Measurements from ENCODE around the gene SENP1. TPM values are rescaled to one million over a fixed set of nuclear protein-coding genes. Genes with fewer than 3 reads are reported as not detected.

The SENP1 gene
- total and polyA plus RNA-seq, 2 of the 13 experiments (the other 11 are each of a cell fraction or from before 2014, with no cell fraction given), result 14.0 to 20.2 TPM

DNA sequence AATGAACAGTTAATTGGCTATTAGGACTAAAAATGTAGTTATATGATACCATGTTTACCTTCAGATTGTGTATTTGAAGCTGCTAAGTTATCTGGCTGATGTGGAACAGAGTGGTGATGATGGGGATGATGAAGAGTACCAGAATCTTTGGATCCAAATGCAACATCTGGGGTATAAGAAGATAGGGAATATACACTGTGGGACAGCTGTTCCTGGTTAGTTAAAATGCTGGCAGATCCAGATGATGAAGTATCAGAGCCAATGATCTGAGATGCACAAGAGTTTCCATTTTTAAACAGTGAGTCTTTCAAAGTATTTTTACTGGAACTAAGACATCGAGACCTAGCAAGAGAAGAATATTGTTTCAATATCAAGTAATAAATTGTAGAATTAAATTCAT lies 31.6 kb downstream of the SENP1 start:
- DNase-seq (ENCODE audit: low spot score) (no peak), FAIRE-seq (no peak), ATAC-seq (no peak)
- POLR2A ChIA-PET, result no interaction called here
- in situ Hi-C loops (cut with HindIII; ENCODE audit: extremely low pct_ligation_motif_present, low pct_unique_long_range_greater_than_20kb) (no loop called here), intact Hi-C loops (cut with micrococcal nuclease; ENCODE audit: unreplicated experiment) (no loop called here)
- Histone ChIP-seq H3K4me1 (ENCODE audit: insufficient read depth, low read length) (no peaks in the 10 kb centered on the region), H3K4me3 (replicated peaks in 1 of 3; ENCODE audit: insufficient read depth in 1 of 3, low read depth in 2 of 3, low read length in 3 of 3) (no peak overlapping the region), H2AFZ (ENCODE audit: low read length) (no peak overlapping the region), H4K20me1 (ENCODE audit: insufficient read depth, low read length) (no peaks in the 10 kb centered on the region), H3K27me3 (ENCODE audit: control insufficient read depth in 1 of 2, insufficient read depth in 2 of 2, low read length in 2 of 2) (no peaks in the 10 kb centered on the region), H3K27ac (ENCODE audit: extremely low read length, insufficient read depth, low read length) (no peak overlapping the region), H3K9ac (ENCODE audit: insufficient read depth, low read depth, low read length) (no peak overlapping the region), H3K36me3 (replicated peaks in 1 of 2; ENCODE audit: control insufficient read depth in 1 of 2, insufficient read depth in 2 of 2, low read length in 2 of 2) (peaks cover 7 to 39% of the 10 kb centered on the region in 2 experiments), H3K4me2 (ENCODE audit: low read depth, low read length) (no peak overlapping the region), H3K79me2 (ENCODE audit: insufficient read depth, low read length) (no peaks in the 10 kb centered on the region), H3K9me3 (ENCODE audit: low read length) (no peaks in the 10 kb centered on the region)
- no TSS peak for BruUV-seq (replicated peaks)
- 96% methylated on average over 1 of the region's 1 CpG for WGBS (ENCODE audit: low lambda C conversion rate)
- no peak for TF ChIP-seq HDAC6 (IDR thresholded peaks at IDR 0.05; ENCODE audit: low read depth, low read length)
- TF ChIP-seq POGZ (CRISPR knock-in tag; IDR thresholded peaks at IDR 0.05), result no peak
- CTCF ChIA-PET (ENCODE audit: low intra/inter-chr PET ratio, low total read pairs), result no interaction called here

DNA sequence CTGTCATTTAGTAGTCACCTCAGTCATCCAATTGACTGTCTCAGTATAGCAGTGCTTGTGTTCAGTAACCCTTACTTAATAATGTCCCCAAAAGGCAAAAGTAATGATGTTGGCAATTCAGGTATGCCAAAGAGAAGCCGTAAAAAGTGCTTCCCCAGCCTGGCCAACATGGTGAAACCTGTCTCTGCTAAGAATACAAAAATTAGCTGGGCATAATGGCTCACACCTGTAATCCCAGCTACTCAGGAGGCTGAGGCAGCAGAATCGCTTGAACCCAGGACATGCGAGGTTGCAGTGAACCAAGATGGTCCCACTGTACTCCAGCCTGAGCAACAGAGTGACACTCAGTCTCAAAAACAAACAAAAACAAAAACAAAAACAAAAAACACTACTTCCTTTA lies 33.6 kb downstream of the SENP1 start:
- in situ Hi-C loops (cut with HindIII; ENCODE audit: extremely low pct_ligation_motif_present, low pct_unique_long_range_greater_than_20kb) (no loop called here), intact Hi-C loops (cut with micrococcal nuclease; ENCODE audit: unreplicated experiment) (no loop called here)
- H3K27ac ChIP-seq (ENCODE audit: extremely low read length, insufficient read depth, low read length), result no peak overlapping the region
- H3K4me1 ChIP-seq (ENCODE audit: insufficient read depth, low read length), result no peaks in the 10 kb centered on the region
- H2AFZ ChIP-seq (ENCODE audit: low read length), result no peak overlapping the region
- BruUV-seq (replicated peaks), result no TSS peak
- no peaks in the 10 kb centered on the region for H3K9me3 ChIP-seq (ENCODE audit: low read length)
- ATAC-seq, result no peak
- no peak overlapping the region for H3K4me2 ChIP-seq (ENCODE audit: low read depth, low read length)
- no peaks in the 10 kb centered on the region for H3K79me2 ChIP-seq (ENCODE audit: insufficient read depth, low read length)
- CTCF ChIA-PET (ENCODE audit: low intra/inter-chr PET ratio, low total read pairs), result no interaction called here
- DNase-seq (ENCODE audit: low spot score), result no peak
- peaks cover 8 to 44% of the 10 kb centered on the region in 2 experiments for H3K36me3 ChIP-seq (replicated peaks in 1 of 2; ENCODE audit: control insufficient read depth in 1 of 2, insufficient read depth in 2 of 2, low read length in 2 of 2)
- FAIRE-seq, result no peak
- H4K20me1 ChIP-seq (ENCODE audit: insufficient read depth, low read length), result no peaks in the 10 kb centered on the region
- POLR2A ChIA-PET, result no interaction called here
- H3K9ac ChIP-seq (ENCODE audit: insufficient read depth, low read depth, low read length), result no peak overlapping the region
- H3K27me3 ChIP-seq (ENCODE audit: control insufficient read depth in 1 of 2, insufficient read depth in 2 of 2, low read length in 2 of 2), result no peaks in the 10 kb centered on the region
- TF ChIP-seq POLR2AphosphoS5 (IDR thresholded peaks at IDR 0.05; ENCODE audit: low read depth, low read length) (no peak), MAFK (conservative IDR thresholded peaks at IDR 0.05 in 1 of 2, IDR thresholded peaks at IDR 0.05 in 1 of 2; ENCODE audit: low read length in 2 of 2) (no peak), MLLT10 (CRISPR knock-in tag; IDR thresholded peaks at IDR 0.05) (no peak), ATF7 (IDR thresholded peaks at IDR 0.05) (no peak), ATF7 (CRISPR knock-in tag; IDR thresholded peaks at IDR 0.05) (no peak)
- TF ChIP-seq, protein P1, sequence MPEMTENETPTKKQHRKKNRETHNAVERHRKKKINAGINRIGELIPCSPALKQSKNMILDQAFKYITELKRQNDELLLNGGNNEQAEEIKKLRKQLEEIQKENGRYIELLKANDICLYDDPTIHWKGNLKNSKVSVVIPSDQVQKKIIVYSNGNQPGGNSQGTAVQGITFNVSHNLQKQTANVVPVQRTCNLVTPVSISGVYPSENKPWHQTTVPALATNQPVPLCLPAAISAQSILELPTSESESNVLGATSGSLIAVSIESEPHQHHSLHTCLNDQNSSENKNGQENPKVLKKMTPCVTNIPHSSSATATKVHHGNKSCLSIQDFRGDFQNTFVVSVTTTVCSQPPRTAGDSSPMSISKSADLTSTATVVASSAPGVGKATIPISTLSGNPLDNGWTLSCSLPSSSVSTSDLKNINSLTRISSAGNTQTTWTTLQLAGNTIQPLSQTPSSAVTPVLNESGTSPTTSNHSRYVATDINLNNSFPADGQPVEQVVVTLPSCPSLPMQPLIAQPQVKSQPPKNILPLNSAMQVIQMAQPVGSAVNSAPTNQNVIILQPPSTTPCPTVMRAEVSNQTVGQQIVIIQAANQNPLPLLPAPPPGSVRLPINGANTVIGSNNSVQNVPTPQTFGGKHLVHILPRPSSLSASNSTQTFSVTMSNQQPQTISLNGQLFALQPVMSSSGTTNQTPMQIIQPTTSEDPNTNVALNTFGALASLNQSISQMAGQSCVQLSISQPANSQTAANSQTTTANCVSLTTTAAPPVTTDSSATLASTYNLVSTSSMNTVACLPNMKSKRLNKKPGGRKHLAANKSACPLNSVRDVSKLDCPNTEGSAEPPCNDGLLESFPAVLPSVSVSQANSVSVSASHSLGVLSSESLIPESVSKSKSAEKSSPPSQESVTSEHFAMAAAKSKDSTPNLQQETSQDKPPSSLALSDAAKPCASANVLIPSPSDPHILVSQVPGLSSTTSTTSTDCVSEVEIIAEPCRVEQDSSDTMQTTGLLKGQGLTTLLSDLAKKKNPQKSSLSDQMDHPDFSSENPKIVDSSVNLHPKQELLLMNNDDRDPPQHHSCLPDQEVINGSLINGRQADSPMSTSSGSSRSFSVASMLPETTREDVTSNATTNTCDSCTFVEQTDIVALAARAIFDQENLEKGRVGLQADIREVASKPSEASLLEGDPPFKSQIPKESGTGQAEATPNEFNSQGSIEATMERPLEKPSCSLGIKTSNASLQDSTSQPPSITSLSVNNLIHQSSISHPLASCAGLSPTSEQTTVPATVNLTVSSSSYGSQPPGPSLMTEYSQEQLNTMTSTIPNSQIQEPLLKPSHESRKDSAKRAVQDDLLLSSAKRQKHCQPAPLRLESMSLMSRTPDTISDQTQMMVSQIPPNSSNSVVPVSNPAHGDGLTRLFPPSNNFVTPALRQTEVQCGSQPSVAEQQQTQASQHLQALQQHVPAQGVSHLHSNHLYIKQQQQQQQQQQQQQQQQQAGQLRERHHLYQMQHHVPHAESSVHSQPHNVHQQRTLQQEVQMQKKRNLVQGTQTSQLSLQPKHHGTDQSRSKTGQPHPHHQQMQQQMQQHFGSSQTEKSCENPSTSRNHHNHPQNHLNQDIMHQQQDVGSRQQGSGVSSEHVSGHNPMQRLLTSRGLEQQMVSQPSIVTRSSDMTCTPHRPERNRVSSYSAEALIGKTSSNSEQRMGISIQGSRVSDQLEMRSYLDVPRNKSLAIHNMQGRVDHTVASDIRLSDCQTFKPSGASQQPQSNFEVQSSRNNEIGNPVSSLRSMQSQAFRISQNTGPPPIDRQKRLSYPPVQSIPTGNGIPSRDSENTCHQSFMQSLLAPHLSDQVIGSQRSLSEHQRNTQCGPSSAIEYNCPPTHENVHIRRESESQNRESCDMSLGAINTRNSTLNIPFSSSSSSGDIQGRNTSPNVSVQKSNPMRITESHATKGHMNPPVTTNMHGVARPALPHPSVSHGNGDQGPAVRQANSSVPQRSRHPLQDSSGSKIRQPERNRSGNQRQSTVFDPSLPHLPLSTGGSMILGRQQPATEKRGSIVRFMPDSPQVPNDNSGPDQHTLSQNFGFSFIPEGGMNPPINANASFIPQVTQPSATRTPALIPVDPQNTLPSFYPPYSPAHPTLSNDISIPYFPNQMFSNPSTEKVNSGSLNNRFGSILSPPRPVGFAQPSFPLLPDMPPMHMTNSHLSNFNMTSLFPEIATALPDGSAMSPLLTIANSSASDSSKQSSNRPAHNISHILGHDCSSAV (CRISPR knock-in tag; IDR thresholded peaks at IDR 0.05; ENCODE audit: borderline replicate concordance), result no peak
- TF ChIP-seq, protein P2, sequence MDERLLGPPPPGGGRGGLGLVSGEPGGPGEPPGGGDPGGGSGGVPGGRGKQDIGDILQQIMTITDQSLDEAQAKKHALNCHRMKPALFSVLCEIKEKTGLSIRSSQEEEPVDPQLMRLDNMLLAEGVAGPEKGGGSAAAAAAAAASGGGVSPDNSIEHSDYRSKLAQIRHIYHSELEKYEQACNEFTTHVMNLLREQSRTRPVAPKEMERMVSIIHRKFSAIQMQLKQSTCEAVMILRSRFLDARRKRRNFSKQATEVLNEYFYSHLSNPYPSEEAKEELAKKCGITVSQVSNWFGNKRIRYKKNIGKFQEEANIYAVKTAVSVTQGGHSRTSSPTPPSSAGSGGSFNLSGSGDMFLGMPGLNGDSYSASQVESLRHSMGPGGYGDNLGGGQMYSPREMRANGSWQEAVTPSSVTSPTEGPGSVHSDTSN (CRISPR knock-in tag; IDR thresholded peaks at IDR 0.05), result no peak
- 96% methylated on average over 3 of the region's 3 CpGs for WGBS (ENCODE audit: low lambda C conversion rate)
- H3K4me3 ChIP-seq (replicated peaks in 1 of 3; ENCODE audit: insufficient read depth in 1 of 3, low read depth in 2 of 3, low read length in 3 of 3), result no peak overlapping the region

Measured in HepG2 (cell line).